GM12874 (cell line): ENCODE results near the gene KDM4C.

ENCODE experiments used
- TF ChIP-seq, protein P1 (sequence below): IDR thresholded peaks from 2 replicates; pipeline ENCODE4 v1.5.1; 2011; ENCODE audit warnings: low read depth, mild to moderate bottlenecking, control low read depth, low read length, moderate library complexity; ENCODE audit not compliant: insufficient read depth

The KDM4C gene

DNA sequence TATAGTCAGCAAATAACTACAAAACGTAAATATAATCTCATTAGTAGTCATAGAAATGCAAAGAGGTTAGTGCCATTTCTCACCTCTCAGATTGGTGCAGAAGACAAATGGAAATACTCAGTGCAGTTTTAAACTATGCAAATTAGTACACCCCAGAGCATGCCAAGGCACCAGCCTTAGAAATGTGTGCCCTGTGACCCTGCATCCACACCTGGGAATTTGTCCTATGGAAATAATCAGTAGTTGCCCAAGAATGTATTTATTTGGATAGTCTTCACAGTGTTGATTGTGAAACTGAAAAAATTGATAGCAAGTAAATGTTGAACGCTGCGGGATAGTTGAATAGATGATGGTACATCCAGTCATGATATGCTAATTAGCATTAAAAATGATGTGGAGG, 152.7 kb downstream of the KDM4C start:
- TF ChIP-seq, protein P1, sequence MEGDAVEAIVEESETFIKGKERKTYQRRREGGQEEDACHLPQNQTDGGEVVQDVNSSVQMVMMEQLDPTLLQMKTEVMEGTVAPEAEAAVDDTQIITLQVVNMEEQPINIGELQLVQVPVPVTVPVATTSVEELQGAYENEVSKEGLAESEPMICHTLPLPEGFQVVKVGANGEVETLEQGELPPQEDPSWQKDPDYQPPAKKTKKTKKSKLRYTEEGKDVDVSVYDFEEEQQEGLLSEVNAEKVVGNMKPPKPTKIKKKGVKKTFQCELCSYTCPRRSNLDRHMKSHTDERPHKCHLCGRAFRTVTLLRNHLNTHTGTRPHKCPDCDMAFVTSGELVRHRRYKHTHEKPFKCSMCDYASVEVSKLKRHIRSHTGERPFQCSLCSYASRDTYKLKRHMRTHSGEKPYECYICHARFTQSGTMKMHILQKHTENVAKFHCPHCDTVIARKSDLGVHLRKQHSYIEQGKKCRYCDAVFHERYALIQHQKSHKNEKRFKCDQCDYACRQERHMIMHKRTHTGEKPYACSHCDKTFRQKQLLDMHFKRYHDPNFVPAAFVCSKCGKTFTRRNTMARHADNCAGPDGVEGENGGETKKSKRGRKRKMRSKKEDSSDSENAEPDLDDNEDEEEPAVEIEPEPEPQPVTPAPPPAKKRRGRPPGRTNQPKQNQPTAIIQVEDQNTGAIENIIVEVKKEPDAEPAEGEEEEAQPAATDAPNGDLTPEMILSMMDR, result no peak

DNA sequence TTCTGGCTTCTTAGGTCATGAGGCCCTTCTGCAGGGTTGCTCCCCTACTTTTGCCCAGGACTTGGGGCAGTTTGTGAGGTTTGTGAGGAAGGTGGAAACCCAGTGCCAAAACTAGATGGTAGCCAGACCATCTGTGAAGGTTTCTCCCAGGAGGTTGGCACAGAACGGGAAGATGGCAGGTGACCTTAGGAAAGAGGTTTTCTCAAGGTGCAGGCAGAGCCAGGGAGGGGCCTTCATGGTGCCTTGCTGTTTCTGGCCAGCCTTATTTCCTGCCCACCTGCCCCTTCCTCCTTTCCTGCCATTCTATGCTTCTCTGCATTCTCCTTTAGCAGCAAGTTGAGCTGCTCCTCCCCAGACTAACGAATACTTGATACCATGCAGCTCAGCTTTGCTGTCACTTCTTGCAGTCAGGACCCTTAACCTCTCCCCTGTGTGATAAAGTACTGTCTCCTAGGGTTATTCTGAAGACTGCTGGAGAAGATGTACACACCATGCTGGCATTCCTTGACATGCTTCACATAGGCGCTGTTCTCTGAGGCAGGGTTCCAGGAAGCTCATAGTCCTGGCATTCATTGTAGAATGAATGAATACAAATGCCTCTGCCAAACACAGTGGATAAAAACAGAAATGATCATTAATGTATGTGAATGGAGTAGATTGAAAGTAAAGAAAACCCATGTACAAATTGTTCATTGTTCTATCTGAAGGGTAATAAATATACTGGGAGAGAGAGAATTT, 154.3 kb downstream of the KDM4C start:
- TF ChIP-seq, protein P1, result no peak

DNA sequence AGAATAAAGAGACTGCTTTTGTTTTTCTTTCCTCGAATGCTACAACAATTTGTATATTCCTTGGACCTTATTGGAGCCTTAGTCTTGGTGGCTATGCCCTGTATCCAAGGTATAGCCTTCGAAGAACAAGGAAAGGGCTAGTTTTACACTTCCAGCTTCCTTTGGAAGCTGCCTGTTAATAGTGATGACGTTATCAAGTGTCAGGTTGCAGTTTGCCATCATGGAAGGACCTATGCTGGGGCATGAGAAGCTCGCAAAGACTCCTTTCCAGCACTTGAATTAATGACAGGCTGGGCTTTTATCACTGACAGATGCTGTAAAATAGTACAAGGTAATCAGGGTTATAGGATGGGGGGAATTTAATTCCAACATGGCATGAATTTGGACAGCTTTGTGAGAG, 157.9 kb downstream of the KDM4C start:
- TF ChIP-seq, protein P1, result no peak

DNA sequence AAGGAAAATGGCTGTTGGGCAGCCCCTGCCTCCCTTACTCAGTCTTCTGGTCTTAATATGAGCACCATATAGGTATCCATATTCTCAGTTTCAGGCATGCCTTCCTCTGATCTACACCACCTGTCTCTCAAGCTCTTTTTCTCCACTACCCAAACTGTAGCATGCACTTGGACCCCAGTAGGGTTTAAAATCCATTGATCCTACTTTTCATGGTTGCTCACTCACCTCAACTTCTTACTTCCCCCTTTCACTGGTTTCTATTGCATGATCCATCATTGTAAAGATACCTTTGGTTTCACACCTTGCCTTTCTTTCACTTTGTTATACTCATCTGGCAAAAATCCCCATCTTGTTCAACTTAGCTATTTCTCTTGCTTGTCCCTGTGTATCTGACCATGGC, 159.4 kb downstream of the KDM4C start:
- TF ChIP-seq, protein P1, result no peak

DNA sequence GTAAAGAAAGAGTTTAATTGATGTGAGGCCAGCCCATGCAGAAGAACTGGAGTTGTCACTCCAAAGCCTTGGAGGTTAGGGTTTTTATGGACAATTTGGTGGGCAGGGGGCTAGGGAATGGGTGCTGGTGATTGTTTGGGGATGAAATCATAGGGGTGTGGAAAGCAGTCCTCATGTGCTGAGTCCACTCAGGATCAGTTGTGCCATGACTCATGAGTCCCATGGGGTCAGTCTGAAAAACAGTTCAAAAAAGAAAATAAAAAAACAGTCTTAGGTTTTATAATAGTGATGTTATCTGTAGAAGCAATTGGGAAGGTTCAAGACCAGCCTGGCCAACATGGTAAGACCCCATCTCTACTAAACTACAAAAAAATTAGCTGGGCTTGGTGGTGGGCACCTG, 162.3 kb downstream of the KDM4C start:
- TF ChIP-seq, protein P1, result no peak

- TF ChIP-seq, protein P1, result no peak
These were observed 163.5 kb downstream of the KDM4C start for GRCh38 chr9:6921315-6921714.

GRCh38 chr9:6922124-6922676, 164.4 kb downstream of the KDM4C start:
- TF ChIP-seq, protein P1, result no peak
